Stimulated activated CD4-positive, alpha-beta T cell treated with anti-CD3 and anti-CD28 coated beads, Interleukin-4, amount 100 ng/mL, for 24 hours (primary cell): ENCODE results near the gene MAPK12.

Source experiments
- DNase-seq: peaks from one replicate; pipeline ENCODE4 v3.0.0-alpha.2; 2020

The MAPK12 gene

GRCh38 chr22:50264946-50265669 is 3.6 kb upstream of the MAPK12 start:
- DNase-seq, result no peak

- DNase-seq, result no peak
Observed at GRCh38 chr22:50264104-50264745, 2.7 kb upstream of the MAPK12 start.

GRCh38 chr22:50262973-50263617 is 1.6 kb upstream of the MAPK12 start:
- DNase-seq, result no peak

DNA sequence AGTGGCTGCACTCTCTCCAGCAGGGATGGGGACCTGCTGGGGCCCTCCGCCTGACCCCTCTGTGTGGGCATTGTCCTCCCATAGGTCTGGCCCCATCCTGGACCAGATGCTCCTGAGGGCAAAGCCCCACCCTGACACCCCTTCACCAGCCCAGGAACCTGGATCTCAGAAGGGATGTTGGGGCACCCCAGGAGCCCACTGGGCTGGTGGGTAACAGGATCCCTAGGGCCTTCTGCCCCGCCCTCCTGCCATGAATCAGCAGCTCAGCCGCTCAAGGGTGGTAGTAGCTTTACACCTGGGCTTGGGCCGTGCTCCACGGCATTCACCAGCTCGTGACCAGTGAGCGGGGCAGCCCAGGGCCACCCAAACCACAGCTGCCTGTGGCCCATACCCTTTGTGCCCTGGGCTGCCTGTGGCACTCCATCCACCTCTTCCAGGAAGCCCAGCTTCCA is 1.0 kb upstream of the MAPK12 start:
- no peak for DNase-seq

GRCh38 chr22:50260801-50261614 is 475 bp downstream of the MAPK12 start:
- DNase-seq, result no peak

- DNase-seq, result no peak
Observed at GRCh38 chr22:50260434-50260800, 1.1 kb downstream of the MAPK12 start.

DNA sequence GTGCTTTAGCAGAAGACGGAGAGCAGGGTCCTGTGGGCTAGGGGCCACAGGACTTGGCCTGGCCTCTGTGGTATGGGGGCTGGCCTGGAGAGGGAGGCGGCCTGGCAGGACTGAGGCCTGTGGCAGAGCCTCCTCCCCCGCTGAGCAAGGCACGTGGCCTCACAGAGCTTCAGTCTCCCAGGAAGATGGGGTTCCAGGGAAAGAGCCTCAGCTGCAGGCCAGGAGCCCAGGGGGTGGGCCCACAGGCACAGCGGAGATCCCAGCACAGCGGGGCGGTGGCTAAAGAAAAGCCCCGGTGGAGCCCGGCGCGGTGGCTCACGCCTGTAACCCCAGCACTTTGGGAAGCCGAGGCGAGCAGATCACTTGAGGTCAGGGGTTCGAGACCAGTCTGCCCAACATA is 2.2 kb downstream of the MAPK12 start:
- no peak for DNase-seq

- no peak for DNase-seq
Observed at GRCh38 chr22:50258361-50259292, 2.9 kb downstream of the MAPK12 start.

GRCh38 chr22:50257451-50258360 is 3.8 kb downstream of the MAPK12 start:
- DNase-seq, result no peak

DNA sequence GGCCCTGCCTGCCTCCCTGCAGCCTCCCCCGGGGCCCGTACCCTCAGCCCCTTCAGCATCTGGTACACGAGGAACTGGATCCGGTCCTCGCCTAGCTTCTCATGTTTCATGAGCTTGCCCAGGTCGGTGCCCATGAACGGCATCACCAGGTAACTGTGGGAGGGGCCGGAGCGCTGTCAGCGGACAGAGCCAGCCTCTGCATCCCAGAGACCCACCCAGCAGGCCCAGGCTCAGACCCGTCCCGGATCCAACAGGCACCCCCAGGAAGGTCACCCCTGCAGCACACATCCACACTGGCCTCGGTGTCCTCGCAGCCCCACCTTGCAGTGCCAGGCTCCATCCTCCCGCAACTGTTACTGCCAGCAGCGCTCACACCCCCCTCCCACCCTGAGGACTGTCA is 4.4 kb downstream of the MAPK12 start:
- DNase-seq, result no peak

GRCh38 chr22:50256258-50256862 is 5.1 kb downstream of the MAPK12 start:
- DNase-seq, result no peak

DNA sequence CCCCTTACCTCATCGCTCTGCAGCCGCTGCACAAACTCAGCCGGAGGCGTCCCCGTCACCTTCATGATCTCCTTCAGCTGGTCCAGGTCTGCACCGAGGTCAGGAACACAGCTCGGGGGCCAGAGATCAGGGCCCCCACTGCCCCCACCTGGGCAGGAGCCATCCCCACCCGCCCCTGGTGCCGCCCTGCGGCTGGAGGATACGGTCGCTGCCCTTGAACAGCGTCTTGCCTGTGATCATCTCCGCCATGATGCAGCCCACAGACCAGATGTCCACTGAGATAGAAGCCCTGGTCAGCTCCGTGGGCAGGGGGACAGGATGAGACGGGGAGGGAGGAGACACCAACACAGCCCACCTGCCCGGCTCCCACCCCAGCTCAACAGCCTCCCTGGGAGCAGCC is 5.9 kb downstream of the MAPK12 start:
- DNase-seq, result no peak

DNA sequence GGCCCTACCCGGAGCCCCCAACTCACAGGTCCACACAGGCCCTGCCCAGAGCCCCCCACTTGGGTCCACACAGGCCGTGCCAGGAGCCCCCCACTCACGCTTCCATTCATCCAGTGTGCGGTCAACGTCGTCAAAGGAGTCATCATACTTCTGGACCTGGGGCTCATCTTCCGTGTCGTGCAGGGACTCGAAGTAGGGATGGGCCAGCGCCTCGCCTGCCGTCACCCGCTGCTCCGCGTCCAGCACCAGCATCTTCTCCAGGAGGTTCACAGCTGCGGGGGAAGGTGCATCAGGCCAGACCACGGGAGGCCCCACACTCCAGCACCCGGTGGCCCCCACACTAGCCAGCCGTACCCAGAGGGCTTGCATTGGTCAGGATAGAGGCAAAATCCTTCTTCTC is 6.4 kb downstream of the MAPK12 start:
- DNase-seq, result no peak

- DNase-seq, result no peak
Observed at GRCh38 chr22:50253941-50254340, 7.5 kb downstream of the MAPK12 start.

- DNase-seq, result no peak
Observed at GRCh38 chr22:50253046-50253915, 8.2 kb downstream of the MAPK12 start.

GRCh38 chr22:50252082-50253045 is 9.1 kb downstream of the MAPK12 start:
- peak; percentile 75 for DNase-seq

DNA sequence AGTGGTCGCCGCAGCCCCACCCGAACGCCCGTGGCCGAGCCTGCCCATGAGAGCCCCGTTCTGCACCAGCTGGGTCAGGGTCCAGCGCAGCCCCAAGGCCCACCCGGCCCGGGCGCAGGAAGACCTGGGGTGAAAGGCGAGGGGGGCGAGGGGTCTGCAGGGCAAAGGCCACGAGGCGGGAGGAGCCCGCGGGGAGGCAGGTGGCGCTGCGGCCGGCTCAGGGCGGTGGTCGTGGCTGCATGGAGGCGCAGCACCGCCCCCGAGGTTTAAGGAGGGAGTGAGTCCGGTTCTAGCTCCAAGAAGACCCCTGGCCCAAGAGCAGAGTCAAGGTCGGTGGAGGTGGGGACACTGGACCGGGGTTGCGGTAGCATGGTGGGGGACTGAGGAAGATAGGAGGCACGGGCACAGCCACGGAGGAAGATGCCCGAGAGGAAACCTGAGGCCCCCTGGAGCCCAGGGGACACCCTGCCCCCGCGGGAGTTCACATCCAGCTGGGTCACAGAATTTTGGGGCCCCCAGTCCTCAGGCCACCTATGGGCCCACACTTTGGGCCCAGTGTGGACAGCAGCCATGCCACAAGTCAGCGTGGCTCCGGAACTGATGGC is 9.9 kb downstream of the MAPK12 start:
- no peak for DNase-seq
